HG03571 (cell line): Measurements from ENCODE around the gene TTBK2.
"Not testable (repeated sequence)": the region's sequence is repeated elsewhere in the genome, so short reads cannot be mapped to it uniquely, and the experiment has no call there.

Source experiments
- ATAC-seq: cut with Tn5 transposase; IDR thresholded peaks from one replicate; pipeline ENCODE4 v1.9.1; 2021; ENCODE audit not compliant: unreplicated experiment

Gene TTBK2

DNA sequence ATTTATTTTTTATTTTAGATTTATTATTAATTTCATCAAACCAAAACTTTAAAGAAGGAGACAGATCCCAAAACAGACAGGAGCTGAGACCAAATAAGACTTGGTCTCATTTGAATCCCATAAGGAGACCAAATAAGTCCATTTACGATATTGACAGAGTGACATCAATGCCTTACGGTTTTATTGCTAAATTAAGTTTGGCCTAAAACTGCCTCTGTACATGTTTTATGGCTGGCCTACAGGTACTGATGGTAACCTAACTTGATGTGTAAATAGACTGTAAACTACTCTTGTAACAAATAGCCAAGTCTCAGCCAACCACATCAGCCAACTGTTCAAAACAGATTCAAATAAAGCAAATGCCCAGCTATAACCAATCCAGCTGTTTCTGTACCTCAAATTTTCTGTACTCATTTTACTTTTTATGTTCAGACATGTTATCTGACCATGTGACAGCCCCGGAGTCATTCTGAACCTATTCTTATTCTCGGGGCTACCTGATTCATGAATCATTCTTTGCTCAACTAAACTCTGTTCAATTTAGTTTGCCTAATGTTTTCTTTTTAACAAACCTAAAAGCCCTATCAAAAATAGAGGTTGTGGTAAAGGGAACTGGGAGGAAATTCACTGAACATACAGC, 94.2 kb downstream of the TTBK2 start:
- ATAC-seq = no peak

GRCh38 chr15:42825599-42825998, 95.0 kb downstream of the TTBK2 start:
- no peak for ATAC-seq

DNA sequence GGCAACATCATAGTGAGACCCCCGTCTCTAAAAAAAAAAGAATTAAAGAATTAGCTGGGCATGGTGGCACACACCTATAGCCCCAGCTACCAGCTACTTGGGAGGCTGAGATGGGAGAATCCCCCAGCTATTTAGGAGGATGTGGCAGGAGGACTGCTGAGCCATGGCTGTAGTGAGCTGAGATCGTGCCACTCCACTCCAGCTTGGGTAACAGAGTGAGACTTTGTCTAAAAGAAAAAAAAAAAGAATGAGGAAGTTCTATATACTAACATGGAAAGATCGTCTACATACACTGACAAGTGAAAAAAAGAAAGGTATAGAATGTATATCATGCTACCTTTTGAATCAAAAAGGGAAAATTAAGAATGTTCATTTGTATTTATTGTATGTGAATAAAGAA, 99.8 kb downstream of the TTBK2 start:
- ATAC-seq = no peak

- no peak for ATAC-seq
Observed at GRCh38 chr15:42819786-42820185, 100.8 kb downstream of the TTBK2 start.

DNA sequence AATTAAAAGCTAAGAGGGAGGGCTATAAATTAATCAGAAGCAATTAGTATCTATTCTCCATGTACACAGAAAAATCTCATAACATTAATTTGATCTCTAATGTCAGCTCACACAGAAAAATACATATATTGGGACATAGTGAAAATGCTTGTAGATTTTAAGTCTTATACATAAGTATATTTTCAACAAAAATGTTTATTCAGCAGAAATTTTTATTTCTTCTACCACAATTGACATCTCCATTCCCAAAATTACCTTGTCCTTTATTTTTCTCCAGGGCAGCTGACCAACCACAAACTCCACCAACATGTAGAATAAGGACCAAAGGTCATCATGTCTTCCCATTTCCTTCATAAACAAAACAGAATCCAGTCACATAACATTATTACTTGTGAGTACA, 109.1 kb downstream of the TTBK2 start:
- ATAC-seq = no peak

DNA sequence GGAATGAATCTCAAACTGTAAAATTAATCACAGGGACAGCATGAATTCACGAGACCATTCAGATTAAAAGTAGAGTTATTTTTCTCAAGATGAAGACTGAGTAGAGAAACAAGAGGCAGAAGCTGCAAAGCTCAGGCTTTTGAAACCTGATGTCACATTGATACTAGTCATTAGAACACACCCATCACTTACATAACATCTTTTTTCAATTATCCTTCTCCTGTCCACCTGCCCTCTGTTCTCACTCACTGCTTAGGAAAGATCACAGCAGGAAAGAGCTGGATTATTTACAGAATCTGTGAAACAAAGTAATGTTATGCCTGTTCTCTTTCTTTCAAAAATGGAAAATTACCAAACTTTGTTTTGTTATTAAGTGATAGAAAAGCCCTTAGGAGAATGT, 111.7 kb downstream of the TTBK2 start:
- no peak for ATAC-seq

- no peak for ATAC-seq
Observed at GRCh38 chr15:42805266-42805665, 115.3 kb downstream of the TTBK2 start.

DNA sequence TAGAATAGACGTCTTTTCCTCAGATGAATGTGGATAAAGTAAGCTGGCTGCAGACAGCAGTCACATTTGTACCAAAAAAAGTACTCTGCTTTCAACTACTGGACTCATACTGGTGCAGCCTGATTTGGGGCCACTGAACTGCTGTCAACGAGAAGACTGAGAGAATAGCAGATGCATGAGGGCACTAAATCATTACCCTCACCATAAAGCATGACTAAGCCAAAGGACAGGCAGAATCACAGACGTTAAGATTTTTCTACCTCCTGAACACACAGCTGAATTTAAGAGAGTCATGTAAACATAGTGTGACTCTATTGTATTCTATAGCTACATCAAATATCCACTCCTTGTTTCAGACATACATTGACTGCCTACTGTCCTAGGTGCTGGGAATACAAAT, 115.8 kb downstream of the TTBK2 start:
- ATAC-seq = no peak

- no peak for ATAC-seq
Observed at GRCh38 chr15:42803436-42803835, 117.1 kb downstream of the TTBK2 start.

DNA sequence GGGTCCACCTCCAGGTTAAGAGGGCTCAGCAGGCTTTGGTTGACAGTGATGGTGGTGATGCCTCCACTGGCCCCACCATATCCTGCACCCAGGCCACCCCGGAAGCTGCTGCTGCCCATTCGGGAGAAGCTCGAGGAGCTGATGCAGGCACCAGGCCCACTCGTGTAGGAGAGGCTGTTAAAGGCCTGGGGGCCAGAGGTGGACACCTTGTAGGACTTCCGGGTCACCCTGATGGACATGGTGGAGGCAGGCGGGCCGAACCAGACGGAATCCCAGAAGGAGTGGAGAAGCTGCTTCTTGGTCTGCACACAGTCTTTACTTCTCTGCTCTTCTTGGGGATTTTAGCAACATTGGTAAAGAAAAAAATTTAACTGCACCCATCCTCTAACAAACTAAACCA, 118.4 kb downstream of the TTBK2 start:
- no peak for ATAC-seq

DNA sequence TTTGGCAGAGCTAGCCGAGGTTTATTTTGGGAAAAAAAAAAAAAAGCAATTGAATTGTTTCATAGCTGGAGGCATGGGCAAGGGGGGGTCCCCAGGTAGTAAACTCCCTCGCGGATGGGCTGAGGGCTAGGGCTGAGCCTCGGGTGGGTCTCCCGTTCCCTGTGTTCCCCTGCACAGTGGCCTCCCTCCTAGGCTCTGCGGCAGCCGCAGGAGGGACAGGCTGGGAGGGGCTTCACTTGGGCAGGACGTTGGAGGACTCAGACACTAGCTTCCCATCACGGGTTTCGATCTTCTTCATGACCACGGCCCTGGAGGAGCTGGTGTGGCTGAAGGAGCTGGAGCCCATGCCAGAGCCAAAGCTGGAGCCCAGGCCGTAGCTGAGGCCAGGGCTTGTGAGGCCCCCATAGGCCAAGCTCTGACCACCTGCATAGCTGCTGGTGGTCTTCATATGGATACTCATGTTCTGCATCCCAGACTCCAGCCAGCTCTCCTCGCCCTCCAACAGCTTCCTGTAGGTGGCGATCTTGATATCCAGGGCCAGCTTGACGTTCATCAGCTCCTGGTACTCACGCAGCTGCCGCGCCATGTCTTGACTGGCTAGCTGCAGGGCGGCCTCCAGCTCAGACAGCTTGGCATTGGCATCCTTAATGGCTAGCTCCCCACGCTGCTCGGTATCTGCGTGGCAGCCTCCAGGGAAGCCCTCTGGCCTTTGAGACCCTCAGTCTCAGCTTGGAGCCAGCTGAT, 119.7 kb downstream of the TTBK2 start:
- ATAC-seq = no peak

DNA sequence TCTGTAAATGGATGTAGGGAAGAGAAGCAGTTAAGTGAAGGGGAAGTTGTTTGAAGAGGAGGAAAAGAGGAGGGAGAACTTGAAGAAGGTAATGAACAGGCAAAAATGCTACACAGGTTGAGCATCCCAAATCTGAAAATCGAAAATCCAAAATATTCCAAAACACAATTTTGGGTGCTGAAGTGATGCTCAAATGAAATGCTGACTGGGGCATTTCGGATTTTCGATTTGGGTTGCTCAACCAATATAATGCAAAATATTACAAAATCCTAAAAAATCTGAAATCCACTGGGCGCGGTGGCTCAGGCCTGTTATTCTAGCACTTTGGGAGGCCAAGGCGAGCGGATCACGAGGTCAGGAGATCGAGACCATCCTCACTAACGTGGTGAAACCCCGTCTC, 121.8 kb downstream of the TTBK2 start:
- ATAC-seq = no peak

GRCh38 chr15:42796955-42797782, 123.4 kb downstream of the TTBK2 start:
- ATAC-seq = no peak

GRCh38 chr15:42788725-42789124, 131.9 kb downstream of the TTBK2 start:
- no peak for ATAC-seq

GRCh38 chr15:42786978-42787377, 133.6 kb downstream of the TTBK2 start:
- no peak for ATAC-seq

GRCh38 chr15:42785569-42785968, 135.0 kb downstream of the TTBK2 start:
- no peak for ATAC-seq

- no peak for ATAC-seq
Observed at GRCh38 chr15:42784705-42785104, 135.9 kb downstream of the TTBK2 start.

GRCh38 chr15:42782716-42783115, 137.9 kb downstream of the TTBK2 start:
- ATAC-seq = no peak

DNA sequence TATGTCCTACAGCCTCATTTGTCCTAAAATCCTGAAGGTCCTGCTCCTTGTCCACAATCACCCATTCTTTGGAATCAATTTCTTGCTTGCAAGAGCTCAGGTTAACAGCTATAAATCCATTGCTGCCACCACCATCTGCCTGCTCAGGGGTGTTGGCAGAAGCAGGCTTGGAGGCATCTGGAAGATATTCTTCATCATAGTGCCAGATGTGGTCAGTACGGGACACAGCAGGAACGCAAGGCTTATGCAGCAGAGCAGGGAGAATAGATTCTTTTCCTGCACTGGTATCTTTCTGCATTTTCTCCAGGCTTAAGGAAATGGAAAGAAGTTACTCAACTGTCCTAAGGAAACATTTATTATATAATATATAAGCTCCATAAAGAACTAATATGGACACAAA, 145.2 kb downstream of the TTBK2 start:
- ATAC-seq = no peak

DNA sequence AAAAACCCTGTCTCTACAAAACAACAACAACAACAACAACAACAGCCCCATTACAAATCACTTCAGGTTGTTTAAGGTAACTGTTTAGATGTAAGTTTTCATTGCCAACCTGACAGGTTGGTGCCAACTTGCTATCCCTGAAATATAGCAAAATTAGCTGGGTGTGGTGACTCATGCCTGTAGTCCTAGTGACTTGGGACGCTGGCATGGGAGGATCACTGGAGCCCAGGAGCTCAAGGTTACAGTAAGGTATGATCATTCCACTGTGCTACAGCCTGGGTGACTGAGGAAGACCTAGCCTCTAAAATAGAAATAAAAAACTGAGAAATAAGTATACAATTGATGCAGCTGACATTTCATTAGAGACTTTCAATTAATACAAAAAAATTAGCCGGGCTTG, 147.7 kb downstream of the TTBK2 start:
- no peak for ATAC-seq

DNA sequence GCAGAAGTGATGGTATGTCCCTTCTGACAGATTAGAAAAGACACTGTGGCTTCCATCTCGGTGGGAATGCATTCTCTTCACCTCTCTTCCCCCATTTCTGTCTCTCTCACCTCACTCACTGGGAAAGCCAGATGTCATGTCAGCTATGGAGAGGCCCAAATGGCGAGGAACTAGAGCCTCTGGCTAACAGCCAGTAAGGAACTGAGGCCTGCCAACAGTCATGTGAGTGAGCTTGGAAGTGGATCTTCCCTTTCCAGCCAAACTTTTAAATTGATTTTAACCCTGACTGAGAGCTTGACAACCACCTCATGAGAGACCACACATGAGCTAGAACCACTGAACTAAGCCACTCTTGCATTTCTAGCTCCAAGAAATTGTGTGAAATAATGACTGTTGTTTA, 148.4 kb downstream of the TTBK2 start:
- ATAC-seq = no peak

- not testable (repeated sequence) for ATAC-seq
Observed at GRCh38 chr15:42766109-42766508, 154.5 kb downstream of the TTBK2 start.
